Activated B cell treated with CpG ODN at 0.5 μM for 24 hours (primary cell): Measurements from ENCODE around the gene CELA2B. TPM values are rescaled to one million over a fixed set of nuclear protein-coding genes. Genes with fewer than 3 reads are reported as not detected.
"Not testable (repeated sequence)": the region's sequence is repeated elsewhere in the genome, so short reads cannot be mapped to it uniquely, and the experiment has no call there.

Source experiments
- ATAC-seq: fragments of 200-7000 bp; cut with Tn5 transposase; one replicate; pipeline ENCODE4 v1.10.0; 2021; ENCODE audit warnings: low read depth, mild to moderate bottlenecking, moderate library complexity
- CTCF ChIA-PET: fragments of 350-600 bp; sonication (Branson Sonifier 250); formaldehyde crosslinking; loops from one replicate; lab custom pipeline; 2021; ENCODE audit warnings: antibody characterized with exemption; lab: Charles Lee
- POLR2A ChIA-PET: fragments of 350-600 bp; sonication (Branson Sonifier 250); formaldehyde crosslinking; loops from one replicate; lab custom pipeline; 2021; ENCODE audit warnings: antibody characterized with exemption; lab: Charles Lee
- DNase-seq: peaks from one replicate; pipeline ENCODE4 v3.0.0; 2022
- H3K27ac Mint-ChIP-seq: one replicate; pipeline ENCODE4 v1.8.0; 2020; ENCODE audit warnings: mixed read lengths
- H3K27me3 Mint-ChIP-seq: one replicate; pipeline ENCODE4 v1.8.0; 2021; ENCODE audit warnings: mixed read lengths
- H3K36me3 Mint-ChIP-seq: one replicate; pipeline ENCODE4 v1.8.0; 2021; ENCODE audit warnings: low read depth, mixed read lengths
- H3K4me1 Mint-ChIP-seq: one replicate; pipeline ENCODE4 v1.8.0; 2021; ENCODE audit warnings: mixed read lengths
- H3K4me3 Mint-ChIP-seq: one replicate; pipeline ENCODE4 v1.8.0; 2020; ENCODE audit warnings: mild to moderate bottlenecking, mixed read lengths
- H3K9me3 Mint-ChIP-seq: one replicate; pipeline ENCODE4 v1.8.0; 2020; ENCODE audit warnings: mixed read lengths
- intact Hi-C: fragments of 100-400 bp; cut with micrococcal nuclease; formaldehyde crosslinking; loops from one replicate; pipeline ENCODE4 v1.15.1; 2024
- total RNA-seq: library from RNA; stranded (reverse); gene quantifications from 2 replicates; pipeline ENCODE4 v1.2.3, GENCODE V29; 2022
- TF ChIP-seq, protein P1 (sequence below): fragments of 200-600 bp; IDR thresholded peaks from one replicate; pipeline ENCODE4 v1.8.0; 2022; ENCODE audit warnings: antibody characterized with exemption, mild to moderate bottlenecking

Gene CELA2B
- total RNA-seq, 1 donor from 2014 or later: not detected

- TF ChIP-seq, protein P1, sequence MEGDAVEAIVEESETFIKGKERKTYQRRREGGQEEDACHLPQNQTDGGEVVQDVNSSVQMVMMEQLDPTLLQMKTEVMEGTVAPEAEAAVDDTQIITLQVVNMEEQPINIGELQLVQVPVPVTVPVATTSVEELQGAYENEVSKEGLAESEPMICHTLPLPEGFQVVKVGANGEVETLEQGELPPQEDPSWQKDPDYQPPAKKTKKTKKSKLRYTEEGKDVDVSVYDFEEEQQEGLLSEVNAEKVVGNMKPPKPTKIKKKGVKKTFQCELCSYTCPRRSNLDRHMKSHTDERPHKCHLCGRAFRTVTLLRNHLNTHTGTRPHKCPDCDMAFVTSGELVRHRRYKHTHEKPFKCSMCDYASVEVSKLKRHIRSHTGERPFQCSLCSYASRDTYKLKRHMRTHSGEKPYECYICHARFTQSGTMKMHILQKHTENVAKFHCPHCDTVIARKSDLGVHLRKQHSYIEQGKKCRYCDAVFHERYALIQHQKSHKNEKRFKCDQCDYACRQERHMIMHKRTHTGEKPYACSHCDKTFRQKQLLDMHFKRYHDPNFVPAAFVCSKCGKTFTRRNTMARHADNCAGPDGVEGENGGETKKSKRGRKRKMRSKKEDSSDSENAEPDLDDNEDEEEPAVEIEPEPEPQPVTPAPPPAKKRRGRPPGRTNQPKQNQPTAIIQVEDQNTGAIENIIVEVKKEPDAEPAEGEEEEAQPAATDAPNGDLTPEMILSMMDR: no peak
- peaks cover 47% of the 10 kb centered on the region for H3K36me3 Mint-ChIP-seq
- H3K9me3 Mint-ChIP-seq: no peaks in the 10 kb centered on the region
- intact Hi-C loops: no loop called here
- DNase-seq (no peak), ATAC-seq (no peak)
- H3K27me3 Mint-ChIP-seq: no peaks in the 10 kb centered on the region
- ChIA-PET CTCF (no interaction called here), POLR2A (no interaction called here)
- no peak overlapping the region for H3K27ac Mint-ChIP-seq
- H3K4me1 Mint-ChIP-seq: peaks cover 22% of the 10 kb centered on the region
- no peak overlapping the region for H3K4me3 Mint-ChIP-seq
These were observed 34.9 kb downstream of the CELA2B start for GRCh38 chr1:15510611-15511405.

- no peaks in the 10 kb centered on the region for H3K27me3 Mint-ChIP-seq
- H3K27ac Mint-ChIP-seq: no peak overlapping the region
- intact Hi-C loops: no loop called here
- POLR2A ChIA-PET: no interaction called here
- H3K4me1 Mint-ChIP-seq: peaks cover 30% of the 10 kb centered on the region
- TF ChIP-seq, protein P1: no peak
- CTCF ChIA-PET: no interaction called here
- H3K4me3 Mint-ChIP-seq: no peak overlapping the region
- ATAC-seq: no peak
- DNase-seq: no peak
- H3K36me3 Mint-ChIP-seq: peaks cover 52% of the 10 kb centered on the region
- H3K9me3 Mint-ChIP-seq: no peaks in the 10 kb centered on the region
These were observed 37.3 kb downstream of the CELA2B start for GRCh38 chr1:15513192-15513591.

DNA sequence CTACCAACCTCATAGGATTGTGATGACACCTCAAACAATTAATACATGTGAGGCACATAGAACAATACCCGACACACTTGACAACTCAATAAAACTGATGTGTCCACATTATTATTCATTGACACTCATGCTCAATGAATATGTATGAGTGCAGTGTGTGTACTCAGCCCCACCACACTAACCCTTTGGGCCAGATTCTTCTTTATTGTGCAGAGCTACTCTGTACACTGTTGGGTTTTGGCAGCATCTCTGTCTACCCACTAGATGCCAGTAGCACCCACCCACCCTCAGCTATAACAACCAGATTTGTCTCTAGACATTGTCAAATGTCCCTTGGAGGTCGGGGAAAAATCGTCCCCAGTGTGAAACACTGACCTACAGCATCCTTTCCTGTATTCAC is 38.0 kb downstream of the CELA2B start:
- peaks cover 26% of the 10 kb centered on the region for H3K4me1 Mint-ChIP-seq
- H3K27ac Mint-ChIP-seq: peak overlapping the region; percentile 41
- H3K9me3 Mint-ChIP-seq: no peaks in the 10 kb centered on the region
- TF ChIP-seq, protein P1: no peak
- peaks cover 54% of the 10 kb centered on the region for H3K36me3 Mint-ChIP-seq
- H3K4me3 Mint-ChIP-seq: no peak overlapping the region
- ATAC-seq (no peak), DNase-seq (no peak)
- intact Hi-C loops: no loop called here
- H3K27me3 Mint-ChIP-seq: no peaks in the 10 kb centered on the region
- ChIA-PET POLR2A (no interaction called here), CTCF (no interaction called here)

DNA sequence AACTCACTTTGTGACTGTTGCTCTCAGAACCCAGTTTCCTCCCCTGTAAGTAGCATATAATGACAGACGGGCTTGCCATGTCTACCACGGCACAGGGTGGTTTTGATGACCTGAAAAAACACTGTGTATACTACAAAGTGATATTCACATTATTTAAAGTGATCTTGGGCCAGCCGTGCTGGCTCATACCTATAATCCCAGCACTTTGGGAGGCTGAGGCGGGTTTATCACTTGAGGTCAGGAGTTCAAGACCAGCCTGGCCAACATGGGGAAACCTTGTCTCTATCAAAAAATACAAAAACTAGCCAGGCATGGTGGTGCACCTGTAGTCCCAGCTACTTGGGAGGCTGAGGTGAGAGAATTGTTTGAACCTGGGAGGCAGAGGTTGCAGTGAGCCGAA is 38.7 kb downstream of the CELA2B start:
- CTCF ChIA-PET: interaction anchor here (0.6 kb wide), 1 partner anchor 88 kb away, joined by 3 read pairs; no protein-coding TSS in a partner anchor
- Mint-ChIP-seq H3K36me3 (peaks cover 51% of the 10 kb centered on the region), H3K27ac (peak overlapping the region; percentile 41), H3K4me1 (peaks cover 26% of the 10 kb centered on the region)
- DNase-seq, intact Hi-C loops, H3K4me3 Mint-ChIP-seq, H3K27me3 Mint-ChIP-seq, H3K9me3 Mint-ChIP-seq, ATAC-seq, POLR2A ChIA-PET: not testable (repeated sequence)

DNA sequence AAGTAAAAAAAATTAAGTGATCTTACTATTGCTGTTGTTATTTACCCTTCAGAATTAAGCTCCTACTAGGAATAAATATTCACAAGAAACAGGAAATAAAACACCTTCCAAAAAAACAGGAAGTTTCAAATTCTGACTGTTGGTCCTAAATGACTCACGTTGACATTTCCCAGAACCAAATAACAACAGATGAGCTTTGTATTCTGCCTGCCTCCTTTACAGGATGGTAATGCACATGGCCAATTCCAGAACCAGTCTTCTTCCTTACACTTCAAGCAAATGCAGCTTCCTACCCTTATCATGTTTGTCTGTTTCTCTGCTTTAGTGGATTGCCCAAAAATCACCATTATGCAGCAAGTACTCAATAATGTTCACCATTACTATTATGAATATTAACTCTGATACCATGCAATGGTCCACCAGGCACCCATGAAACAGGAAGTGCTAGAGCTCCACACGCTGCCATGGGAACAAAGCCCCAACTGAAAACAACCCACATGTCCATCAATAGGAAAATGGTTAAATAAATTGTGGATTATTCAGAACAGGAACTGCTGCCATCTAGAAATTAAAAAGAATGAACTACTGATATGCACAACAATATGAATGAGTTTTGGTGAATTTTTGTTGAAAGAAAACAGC is 39.2 kb downstream of the CELA2B start:
- ChIA-PET POLR2A (no interaction called here), CTCF (interaction anchor here (0.6 kb wide), 2 partner anchors 9 to 88 kb away, joined by 3 read pairs; partner anchors contain the start of gene CASP9)
- peaks cover 51% of the 10 kb centered on the region for H3K36me3 Mint-ChIP-seq
- TF ChIP-seq, protein P1: no peak
- peaks cover 26% of the 10 kb centered on the region for H3K4me1 Mint-ChIP-seq
- H3K9me3 Mint-ChIP-seq: no peaks in the 10 kb centered on the region
- DNase-seq (no peak), ATAC-seq (peak; percentile 50)
- intact Hi-C loops: no loop called here
- H3K4me3 Mint-ChIP-seq: no peak overlapping the region
- no peaks in the 10 kb centered on the region for H3K27me3 Mint-ChIP-seq
- H3K27ac Mint-ChIP-seq: peak overlapping the region; percentile 24
